ENCODE data around the gene SUGP2.
A peak's percentile ranks its signal among the peaks of the same experiment; 100 is the strongest.

Gene SUGP2

GRCh38 chr19:19033426-19034203, at the start of gene SUGP2, which contains the start of gene ARMC6:
SUGP2 (minus strand) TSS chr19:19033517; CDS start chr19:19031071, 2,446 bp downstream.
ARMC6 (plus strand) TSS chr19:19033603; CDS start chr19:19034210, 607 bp downstream.
- peak within 1 kb of the TSS; percentile 93 for H3K4me3 ChIP-seq (ENCODE audit: low read length)
- TF ChIP-seq ZNF274 (IDR thresholded peaks at IDR 0.05; ENCODE audit: low read depth, low read length), result no peak

GRCh38 chr19:19081642-19082151, 48.4 kb upstream of the SUGP2 start:
- TF ChIP-seq ZNF274 (IDR thresholded peaks at IDR 0.05; ENCODE audit: low read depth, low read length), result no peak
- no peak overlapping the region for H3K4me3 ChIP-seq (ENCODE audit: low read length)

GRCh38 chr19:19079571-19079970, 46.3 kb upstream of the SUGP2 start:
- TF ChIP-seq ZNF274 (IDR thresholded peaks at IDR 0.05; ENCODE audit: low read depth, low read length), result no peak
- H3K4me3 ChIP-seq (ENCODE audit: low read length), result no peak overlapping the region

DNA sequence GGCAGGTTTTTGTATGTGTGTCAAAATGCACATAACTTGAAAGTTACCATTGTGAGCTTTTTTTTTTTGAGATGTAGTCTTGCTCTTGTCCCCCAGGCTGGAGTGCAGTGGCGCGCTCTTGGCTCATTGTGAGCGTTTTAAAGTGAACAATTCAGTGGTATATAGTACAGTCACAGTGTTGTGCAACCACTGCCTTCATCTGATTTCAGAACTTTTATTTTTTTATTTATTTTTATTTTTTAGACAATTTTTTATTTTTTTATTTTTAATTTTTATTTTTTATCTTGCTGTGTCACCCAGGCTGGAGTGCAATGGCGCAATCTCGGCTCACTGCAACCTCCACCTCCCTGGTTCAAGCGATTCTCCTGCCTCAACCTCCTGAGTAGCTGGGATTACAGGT, 45.5 kb upstream of the SUGP2 start:
- H3K4me3 ChIP-seq (ENCODE audit: low read length), result no peak overlapping the region
- TF ChIP-seq ZNF274 (IDR thresholded peaks at IDR 0.05; ENCODE audit: low read depth, low read length), result no peak

- H3K4me3 ChIP-seq (ENCODE audit: low read length), result no peak overlapping the region
- no peak for TF ChIP-seq ZNF274 (IDR thresholded peaks at IDR 0.05; ENCODE audit: low read depth, low read length)
These were observed 43.8 kb upstream of the SUGP2 start for GRCh38 chr19:19077103-19077502.

DNA sequence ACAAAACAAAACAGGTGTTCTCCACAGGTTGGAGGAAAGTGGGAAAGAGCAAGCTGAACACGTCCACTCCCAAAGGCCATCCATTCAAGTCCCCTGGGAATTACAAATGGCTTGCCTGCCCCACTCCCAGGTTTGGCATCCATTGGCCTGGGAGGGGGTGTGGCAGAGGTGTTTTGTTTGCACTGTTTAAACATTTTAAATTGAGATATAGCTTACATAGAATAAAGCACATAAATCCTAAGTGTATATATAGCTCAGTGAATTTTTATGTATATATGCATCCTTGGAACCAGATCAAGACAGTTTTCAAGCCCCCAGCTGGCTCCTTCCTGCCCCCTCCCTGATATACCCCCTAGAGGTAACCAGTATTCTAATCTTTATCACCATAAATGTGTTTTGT, 43.2 kb upstream of the SUGP2 start:
- H3K4me3 ChIP-seq (ENCODE audit: low read length), result no peak overlapping the region
- no peak for TF ChIP-seq ZNF274 (IDR thresholded peaks at IDR 0.05; ENCODE audit: low read depth, low read length)

DNA sequence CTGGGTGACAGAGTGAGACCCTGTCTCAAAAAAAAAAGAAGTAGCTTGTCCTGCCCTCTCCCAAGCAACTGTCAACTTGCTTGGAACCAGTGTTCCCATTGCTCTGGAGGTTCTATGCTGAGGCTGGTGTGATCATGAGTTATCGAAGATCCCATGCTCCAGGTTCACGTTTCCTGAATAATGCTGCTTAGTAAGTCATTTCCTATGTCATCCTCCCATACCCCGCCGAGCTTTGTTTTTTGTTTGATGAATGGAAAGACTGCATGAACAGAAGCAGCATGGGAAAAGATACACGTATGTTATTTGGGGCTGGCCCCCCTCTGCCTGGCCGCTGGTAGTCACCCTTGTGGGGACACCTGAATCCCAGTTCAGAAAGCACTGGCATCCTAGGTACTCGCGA, 41.8 kb upstream of the SUGP2 start:
- no peak overlapping the region for H3K4me3 ChIP-seq (ENCODE audit: low read length)
- no peak for TF ChIP-seq ZNF274 (IDR thresholded peaks at IDR 0.05; ENCODE audit: low read depth, low read length)

GRCh38 chr19:19074196-19074882, 41.0 kb upstream of the SUGP2 start:
- TF ChIP-seq ZNF274 (IDR thresholded peaks at IDR 0.05; ENCODE audit: low read depth, low read length), result no peak

DNA sequence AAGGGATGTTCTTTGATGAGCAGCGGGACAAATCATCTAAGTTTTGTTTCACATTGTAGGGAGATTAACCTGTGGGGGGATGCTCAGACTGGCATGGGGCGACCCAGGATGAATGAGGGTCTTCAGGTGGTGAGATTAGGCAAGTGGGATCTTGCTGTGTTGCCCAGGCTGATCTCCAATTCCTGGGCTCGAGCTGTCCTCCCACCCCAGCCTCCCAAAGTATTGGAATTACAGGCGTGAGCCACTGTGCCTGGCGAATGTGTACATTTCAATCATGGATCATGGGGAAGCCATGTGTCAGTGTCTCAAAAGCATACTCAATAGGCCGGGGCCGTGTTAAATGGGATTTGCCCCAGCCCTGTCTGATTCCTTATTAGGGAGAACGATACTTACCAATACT, 38.6 kb upstream of the SUGP2 start:
- no peak for TF ChIP-seq ZNF274 (IDR thresholded peaks at IDR 0.05; ENCODE audit: low read depth, low read length)
- H3K4me3 ChIP-seq (ENCODE audit: low read length), result no peak overlapping the region

More at GRCh38 chr19:19074196-19074882, 41.0 kb upstream of the SUGP2 start:
- H3K4me3 ChIP-seq (ENCODE audit: low read length), result no peak overlapping the region

- no peak overlapping the region for H3K4me3 ChIP-seq (ENCODE audit: low read length)
- TF ChIP-seq ZNF274 (IDR thresholded peaks at IDR 0.05; ENCODE audit: low read depth, low read length), result no peak
These were observed 35.6 kb upstream of the SUGP2 start for GRCh38 chr19:19068659-19069654.

DNA sequence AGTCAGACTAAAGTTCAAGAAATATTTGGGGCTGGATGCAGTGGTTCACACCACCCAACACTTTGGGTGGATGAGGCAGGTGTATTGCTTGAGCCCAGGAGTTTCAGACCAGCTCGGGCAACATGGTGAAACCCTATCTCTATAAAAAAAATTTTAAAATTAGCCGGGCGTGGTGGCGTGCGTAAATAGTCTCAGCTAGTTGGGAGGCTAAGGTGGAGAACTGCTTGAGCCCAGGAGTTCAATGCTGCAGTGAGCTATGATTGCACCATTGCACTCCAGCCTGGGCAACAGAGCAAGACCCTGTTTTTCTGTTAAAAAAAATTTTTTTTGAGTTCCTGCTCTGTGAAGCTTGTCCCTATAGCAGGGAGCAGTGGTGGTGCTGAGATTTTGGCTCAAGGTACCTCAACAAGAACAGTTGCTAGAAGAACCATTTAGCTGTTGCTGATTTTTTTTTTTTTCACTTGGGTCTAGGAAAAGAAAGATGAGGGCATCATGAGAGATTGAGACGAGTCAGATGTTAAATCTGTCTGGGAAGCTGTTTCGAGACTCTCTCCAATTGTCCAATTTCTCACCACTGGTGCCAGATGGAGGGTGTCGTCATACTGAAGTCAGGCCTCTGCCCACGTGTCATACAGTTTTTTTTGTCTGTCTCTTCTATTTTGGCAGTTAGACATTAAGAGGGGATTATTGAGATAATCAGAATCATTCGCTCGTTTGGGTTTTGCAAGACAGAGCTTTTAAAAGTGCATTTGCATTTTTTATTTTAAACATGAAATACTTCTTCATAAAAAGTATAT, 34.2 kb upstream of the SUGP2 start:
- no peak for TF ChIP-seq ZNF274 (IDR thresholded peaks at IDR 0.05; ENCODE audit: low read depth, low read length)
- H3K4me3 ChIP-seq (ENCODE audit: low read length), result no peak overlapping the region

GRCh38 chr19:19064811-19065745, 31.8 kb upstream of the SUGP2 start:
- TF ChIP-seq ZNF274 (IDR thresholded peaks at IDR 0.05; ENCODE audit: low read depth, low read length), result no peak
- peak overlapping the region; percentile 77; the same call in 1 of the 2 replicates for H3K4me3 ChIP-seq (ENCODE audit: low read length)

Measured in GM08714 (cell line).